ENCODE results near the gene EFCAB13. TPM values are rescaled to one million over a fixed set of nuclear protein-coding genes. Genes with fewer than 3 reads are reported as not detected.

EFCAB13 gene
- total RNA-seq, 1 donor: 6.9 TPM

- H3K9me3 ChIP-seq (ENCODE audit: low read depth, low read length): no peaks in the 10 kb centered on the region
- H3K4me3 ChIP-seq (ENCODE audit: insufficient read depth, low read length): no peak overlapping the region
- H2AFZ ChIP-seq (ENCODE audit: low read length): no peak overlapping the region
- H3K4me1 ChIP-seq (ENCODE audit: insufficient read depth, low read length): no peaks in the 10 kb centered on the region
- no peak overlapping the region for H3K4me2 ChIP-seq (ENCODE audit: insufficient read depth, low read length)
- no peaks in the 10 kb centered on the region for H3K27me3 ChIP-seq (ENCODE audit: insufficient read depth, low read length)
- TF ChIP-seq CTCF (IDR thresholded peaks at IDR 0.05; ENCODE audit: extremely low read depth, low read depth, low read length): no peak
- no peaks in the 10 kb centered on the region for H3K36me3 ChIP-seq (ENCODE audit: insufficient read depth, low read length)
- DNase-seq (ENCODE audit: insufficient read length, low spot score, missing footprints): no peak
- H4K20me1 ChIP-seq (ENCODE audit: insufficient read depth, low read length): no peaks in the 10 kb centered on the region
- H3K27ac ChIP-seq (ENCODE audit: low read depth, low read length): no peak overlapping the region
- H3K79me2 ChIP-seq (ENCODE audit: insufficient read depth, low read length): no peaks in the 10 kb centered on the region
These were observed 6.8 kb downstream of the EFCAB13 start for GRCh38 chr17:47330548-47330947.

GRCh38 chr17:47332287-47332686 is 8.5 kb downstream of the EFCAB13 start:
- Histone ChIP-seq H2AFZ (ENCODE audit: low read length) (no peak overlapping the region), H3K27me3 (ENCODE audit: insufficient read depth, low read length) (no peaks in the 10 kb centered on the region), H4K20me1 (ENCODE audit: insufficient read depth, low read length) (no peaks in the 10 kb centered on the region), H3K4me2 (ENCODE audit: insufficient read depth, low read length) (no peak overlapping the region), H3K79me2 (ENCODE audit: insufficient read depth, low read length) (no peaks in the 10 kb centered on the region), H3K27ac (ENCODE audit: low read depth, low read length) (no peak overlapping the region), H3K4me1 (ENCODE audit: insufficient read depth, low read length) (no peaks in the 10 kb centered on the region), H3K36me3 (ENCODE audit: insufficient read depth, low read length) (no peaks in the 10 kb centered on the region), H3K9me3 (ENCODE audit: low read depth, low read length) (no peaks in the 10 kb centered on the region), H3K4me3 (ENCODE audit: insufficient read depth, low read length) (no peak overlapping the region)
- no peak for TF ChIP-seq CTCF (IDR thresholded peaks at IDR 0.05; ENCODE audit: extremely low read depth, low read depth, low read length)
- DNase-seq (ENCODE audit: insufficient read length, low spot score, missing footprints): no peak

GRCh38 chr17:47335101-47335936 is 11.6 kb downstream of the EFCAB13 start:
- Histone ChIP-seq H2AFZ (ENCODE audit: low read length) (no peak overlapping the region), H3K4me2 (ENCODE audit: insufficient read depth, low read length) (no peak overlapping the region), H3K27ac (ENCODE audit: low read depth, low read length) (no peak overlapping the region), H3K4me1 (ENCODE audit: insufficient read depth, low read length) (no peaks in the 10 kb centered on the region), H3K36me3 (ENCODE audit: insufficient read depth, low read length) (no peaks in the 10 kb centered on the region), H3K9me3 (ENCODE audit: low read depth, low read length) (no peaks in the 10 kb centered on the region), H3K27me3 (ENCODE audit: insufficient read depth, low read length) (no peaks in the 10 kb centered on the region), H4K20me1 (ENCODE audit: insufficient read depth, low read length) (no peaks in the 10 kb centered on the region), H3K79me2 (ENCODE audit: insufficient read depth, low read length) (no peaks in the 10 kb centered on the region), H3K4me3 (ENCODE audit: insufficient read depth, low read length) (no peak overlapping the region)
- TF ChIP-seq CTCF (IDR thresholded peaks at IDR 0.05; ENCODE audit: extremely low read depth, low read depth, low read length): no peak
- DNase-seq (ENCODE audit: insufficient read length, low spot score, missing footprints): no peak

- no peaks in the 10 kb centered on the region for H3K9me3 ChIP-seq (ENCODE audit: low read depth, low read length)
- no peak overlapping the region for H2AFZ ChIP-seq (ENCODE audit: low read length)
- H3K4me2 ChIP-seq (ENCODE audit: insufficient read depth, low read length): no peak overlapping the region
- H3K79me2 ChIP-seq (ENCODE audit: insufficient read depth, low read length): no peaks in the 10 kb centered on the region
- no peak for TF ChIP-seq CTCF (IDR thresholded peaks at IDR 0.05; ENCODE audit: extremely low read depth, low read depth, low read length)
- no peak overlapping the region for H3K4me3 ChIP-seq (ENCODE audit: insufficient read depth, low read length)
- H3K27me3 ChIP-seq (ENCODE audit: insufficient read depth, low read length): no peaks in the 10 kb centered on the region
- H4K20me1 ChIP-seq (ENCODE audit: insufficient read depth, low read length): no peaks in the 10 kb centered on the region
- DNase-seq (ENCODE audit: insufficient read length, low spot score, missing footprints): no peak
- no peaks in the 10 kb centered on the region for H3K4me1 ChIP-seq (ENCODE audit: insufficient read depth, low read length)
- H3K36me3 ChIP-seq (ENCODE audit: insufficient read depth, low read length): no peaks in the 10 kb centered on the region
- H3K27ac ChIP-seq (ENCODE audit: low read depth, low read length): no peak overlapping the region
These were observed 14.3 kb downstream of the EFCAB13 start for GRCh38 chr17:47338026-47338425.
